HG02763 (cell line): ENCODE measurements around the gene TIMP1.

ENCODE experiments used
- ATAC-seq: cut with Tn5 transposase; IDR thresholded peaks from one replicate; pipeline ENCODE4 v1.9.1; 2021; ENCODE audit warnings: mild to moderate bottlenecking, moderate library complexity; ENCODE audit not compliant: unreplicated experiment

TIMP1 gene

DNA sequence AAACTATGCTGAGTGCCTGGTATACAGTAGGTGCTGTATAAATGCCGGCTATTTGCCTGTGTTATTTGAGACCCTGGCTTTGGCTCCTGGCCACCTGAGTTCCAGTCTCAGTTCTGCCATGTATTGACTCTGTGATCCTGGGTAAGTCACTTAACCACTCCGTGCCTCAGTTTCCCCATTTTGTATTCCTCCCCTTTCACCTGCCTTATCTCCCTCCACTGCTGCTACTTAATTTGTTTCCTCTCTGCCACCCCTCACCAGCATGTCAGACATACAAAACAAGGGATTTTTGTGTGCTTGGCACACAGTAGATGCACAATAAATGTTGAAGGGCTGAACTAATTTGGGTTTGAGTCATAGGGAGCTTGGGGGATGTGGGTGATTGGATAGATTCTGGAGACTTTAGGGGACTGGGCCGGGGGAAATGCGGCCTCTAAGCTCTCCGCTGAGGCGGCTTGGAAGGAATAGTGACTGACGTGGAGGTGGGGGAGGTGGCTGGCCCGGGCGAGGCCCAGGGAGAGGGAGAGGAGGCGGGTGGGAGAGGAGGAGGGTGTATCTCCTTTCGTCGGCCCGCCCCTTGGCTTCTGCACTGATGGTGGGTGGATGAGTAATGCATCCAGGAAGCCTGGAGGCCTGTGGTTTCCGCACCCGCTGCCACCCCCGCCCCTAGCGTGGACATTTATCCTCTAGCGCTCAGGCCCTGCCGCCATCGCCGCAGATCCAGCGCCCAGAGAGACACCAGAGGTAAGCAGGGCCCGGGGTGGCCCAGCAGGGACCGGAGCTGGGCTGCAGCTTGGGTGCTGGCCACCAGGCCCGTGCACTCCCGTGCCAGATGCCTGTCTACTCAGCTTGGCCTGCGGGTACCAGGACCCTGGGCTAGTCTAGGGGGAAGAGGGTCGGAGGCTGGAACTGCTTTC, at the start of gene TIMP1:
Gene TIMP1, plus strand, starts transcription at position 706 of the 917 bp plus-strand sequence. CDS start 980 bp downstream, outside the sequence.
- peak; percentile 91 for ATAC-seq

DNA sequence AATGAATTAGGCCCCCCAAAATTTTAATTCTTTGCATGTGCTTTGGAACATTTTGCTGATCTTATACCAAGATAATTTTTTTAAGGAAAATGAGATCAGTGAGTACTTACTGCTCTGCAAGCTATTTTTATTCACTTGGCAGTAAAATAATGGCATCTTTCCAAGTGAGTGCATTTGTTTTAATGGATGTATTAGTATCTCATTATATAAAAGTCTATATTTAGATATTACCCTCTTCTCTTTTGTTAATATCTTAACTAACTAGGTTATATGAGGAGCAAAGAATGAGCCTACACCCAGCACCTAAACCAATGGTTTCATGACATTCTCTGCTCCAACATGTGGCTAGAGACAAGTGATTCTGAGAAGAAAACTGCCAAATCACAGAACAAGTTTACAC, 42.4 kb upstream of the TIMP1 start:
- no peak for ATAC-seq

- ATAC-seq = no peak
These were observed 41.3 kb upstream of the TIMP1 start for GRCh38 chrX:47540754-47541538.

GRCh38 chrX:47543496-47543895, 38.7 kb upstream of the TIMP1 start:
- ATAC-seq = no peak

GRCh38 chrX:47556045-47556623, 26.1 kb upstream of the TIMP1 start:
- peak; percentile 92 for ATAC-seq

GRCh38 chrX:47558436-47558835, 23.8 kb upstream of the TIMP1 start:
- ATAC-seq = no peak

DNA sequence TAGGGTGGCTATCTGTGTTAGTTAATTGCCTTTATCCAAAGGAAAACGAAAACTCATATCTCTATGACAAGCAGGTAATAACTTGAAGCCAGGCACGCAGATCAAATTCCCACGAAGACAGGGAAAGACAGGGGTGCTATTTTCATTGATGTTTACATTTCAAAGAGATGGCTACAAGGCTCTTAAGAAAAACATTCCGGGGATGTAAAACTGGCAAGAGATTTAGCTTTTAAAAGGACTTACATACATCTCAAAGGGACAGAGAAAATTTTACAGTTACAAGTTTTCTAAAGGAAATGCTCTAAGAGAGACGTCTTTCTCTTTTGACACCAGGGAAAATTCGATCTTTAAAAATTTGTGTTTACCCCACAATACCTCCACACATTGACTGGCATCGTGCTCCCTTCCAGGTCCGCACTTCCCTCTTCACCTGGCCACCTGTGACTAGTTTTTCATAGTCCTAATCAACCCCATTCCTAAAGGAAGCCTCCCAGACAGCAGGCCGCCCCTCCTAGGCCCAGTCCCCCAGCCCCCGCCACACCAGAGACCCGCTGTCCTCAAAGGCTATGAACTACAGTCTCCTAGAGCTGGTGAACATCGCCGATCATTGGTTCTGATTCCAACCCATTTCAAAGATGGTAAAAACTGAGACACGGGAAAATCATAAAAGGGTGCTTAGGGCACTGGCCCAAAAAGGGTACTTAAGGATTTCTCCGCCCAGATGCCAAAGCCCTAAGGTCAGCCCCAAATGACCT, 21.9 kb upstream of the TIMP1 start:
- ATAC-seq = no peak

- ATAC-seq = peak; percentile 80
These were observed 21.1 kb upstream of the TIMP1 start, which contains the start of gene ARAF for GRCh38 chrX:47560934-47561658. Gene ARAF (plus strand): TSS chrX:47561205. CDS start chrX:47562968, 1,763 bp downstream.

DNA sequence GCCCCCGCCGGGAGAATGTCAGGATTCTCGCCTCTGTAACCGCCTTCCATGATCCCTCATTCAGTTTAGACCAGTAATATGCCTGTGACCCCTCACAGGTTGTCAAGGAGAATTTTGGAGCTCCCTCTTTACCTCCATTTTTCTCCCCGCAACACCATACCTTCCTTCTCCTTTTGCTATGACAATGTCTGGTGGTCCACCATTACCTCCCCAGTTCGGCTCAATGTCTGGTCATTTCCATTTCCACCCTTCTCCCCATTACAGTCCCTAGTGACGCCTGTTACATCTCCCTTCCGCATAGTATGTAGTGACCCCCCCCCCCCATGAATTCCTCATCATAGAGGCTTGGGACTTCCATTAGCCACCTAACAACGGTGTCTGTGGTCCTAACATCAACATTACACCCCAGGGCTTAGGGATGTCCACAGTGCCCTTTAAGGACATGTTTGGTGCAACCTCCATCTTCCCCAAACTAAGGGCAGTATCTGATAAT, 20.5 kb upstream of the TIMP1 start:
- no peak for ATAC-seq

DNA sequence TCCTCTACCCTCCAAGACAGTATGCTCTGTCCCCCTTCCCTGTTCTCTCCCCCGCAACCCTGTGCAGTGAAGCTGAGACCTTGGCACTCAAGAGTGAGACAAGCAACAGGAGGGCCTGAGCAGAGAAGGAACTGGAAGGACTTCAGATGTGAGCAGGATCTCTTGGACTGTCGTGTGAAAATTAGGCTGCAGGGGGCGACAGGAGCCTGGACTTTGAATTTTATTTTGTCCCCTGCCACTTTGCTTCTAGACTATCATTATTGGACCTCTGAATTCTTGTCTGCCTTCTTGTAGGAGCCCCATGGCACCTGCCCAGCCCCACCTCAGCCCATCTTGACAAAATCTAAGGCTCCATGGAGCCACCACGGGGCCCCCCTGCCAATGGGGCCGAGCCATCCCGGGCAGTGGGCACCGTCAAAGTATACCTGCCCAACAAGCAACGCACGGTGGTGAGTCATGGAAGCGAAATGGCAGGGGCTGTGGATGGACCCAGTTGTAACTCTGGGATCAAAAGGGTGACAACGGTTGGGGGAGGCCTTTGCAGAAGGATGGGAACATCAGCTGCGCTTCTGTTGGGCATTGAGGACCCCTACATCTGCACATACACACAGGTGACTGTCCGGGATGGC, 19.5 kb upstream of the TIMP1 start:
- ATAC-seq = no peak

- ATAC-seq = no peak
These were observed 18.4 kb upstream of the TIMP1 start for GRCh38 chrX:47563801-47564315.

DNA sequence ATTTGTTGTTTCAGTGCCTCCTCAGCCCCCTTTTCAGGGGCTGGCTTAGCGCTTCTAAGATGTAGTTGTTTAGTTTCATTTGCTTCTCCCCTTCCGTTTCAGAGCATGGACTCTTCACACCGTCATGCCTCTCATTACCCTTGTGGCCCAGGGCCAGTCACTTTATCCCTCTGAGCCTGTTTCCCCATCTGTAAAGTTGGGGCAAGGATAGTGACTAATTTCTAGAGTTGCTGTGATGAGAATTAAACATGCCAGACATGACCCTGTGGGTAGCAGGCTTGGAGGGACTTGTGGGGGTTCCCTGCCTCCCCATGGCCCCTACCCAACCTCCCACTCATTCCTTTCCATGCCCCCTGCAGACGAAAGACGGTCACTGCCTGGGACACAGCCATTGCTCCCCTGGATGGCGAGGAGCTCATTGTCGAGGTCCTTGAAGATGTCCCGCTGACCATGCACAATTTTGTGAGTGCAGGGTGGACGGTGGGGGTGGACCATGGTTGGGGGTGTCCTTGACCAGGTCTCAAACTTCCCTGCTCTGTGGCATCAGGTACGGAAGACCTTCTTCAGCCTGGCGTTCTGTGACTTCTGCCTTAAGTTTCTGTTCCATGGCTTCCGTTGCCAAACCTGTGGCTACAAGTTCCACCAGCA, 17.7 kb upstream of the TIMP1 start:
- ATAC-seq = no peak

GRCh38 chrX:47566841-47567240, 15.4 kb upstream of the TIMP1 start:
- ATAC-seq = no peak

DNA sequence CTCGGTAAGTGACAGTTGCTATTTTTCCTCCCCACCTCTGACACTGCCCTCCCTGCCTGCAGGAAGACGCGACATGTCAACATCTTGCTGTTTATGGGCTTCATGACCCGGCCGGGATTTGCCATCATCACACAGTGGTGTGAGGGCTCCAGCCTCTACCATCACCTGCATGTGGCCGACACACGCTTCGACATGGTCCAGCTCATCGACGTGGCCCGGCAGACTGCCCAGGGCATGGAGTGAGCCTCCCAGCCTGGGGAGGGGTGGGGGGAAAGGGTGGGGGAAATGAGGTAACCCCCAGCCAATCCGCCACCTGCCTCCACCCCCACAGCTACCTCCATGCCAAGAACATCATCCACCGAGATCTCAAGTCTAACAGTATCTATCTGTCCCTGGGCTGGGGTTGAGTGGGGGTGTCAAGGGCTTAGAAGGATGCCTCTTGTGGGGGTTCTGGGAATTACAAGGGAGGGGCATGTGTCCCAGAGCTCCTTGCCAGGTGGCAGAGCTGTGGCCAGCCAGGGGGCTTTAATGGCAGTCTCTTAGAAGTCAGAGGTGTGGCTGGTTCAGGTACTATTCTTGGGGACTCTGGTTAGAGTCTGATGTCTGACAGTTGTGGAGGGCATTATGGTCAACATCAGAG, 13.5 kb upstream of the TIMP1 start:
- no peak for ATAC-seq

DNA sequence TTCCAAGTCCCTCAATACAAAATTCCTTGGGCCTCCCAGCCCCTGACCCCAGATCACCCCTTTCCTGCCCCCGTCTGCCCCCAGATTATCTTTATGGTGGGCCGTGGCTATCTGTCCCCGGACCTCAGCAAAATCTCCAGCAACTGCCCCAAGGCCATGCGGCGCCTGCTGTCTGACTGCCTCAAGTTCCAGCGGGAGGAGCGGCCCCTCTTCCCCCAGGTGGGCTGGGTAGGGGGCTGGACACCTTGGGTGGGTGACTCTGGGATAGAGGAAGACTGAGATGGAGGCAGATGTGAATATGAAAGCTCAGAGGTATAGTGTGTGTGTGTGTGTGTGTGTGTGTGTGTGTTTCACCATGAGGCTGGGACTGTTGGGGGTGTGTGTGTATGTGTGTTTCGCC, 11.4 kb upstream of the TIMP1 start:
- ATAC-seq = no peak

DNA sequence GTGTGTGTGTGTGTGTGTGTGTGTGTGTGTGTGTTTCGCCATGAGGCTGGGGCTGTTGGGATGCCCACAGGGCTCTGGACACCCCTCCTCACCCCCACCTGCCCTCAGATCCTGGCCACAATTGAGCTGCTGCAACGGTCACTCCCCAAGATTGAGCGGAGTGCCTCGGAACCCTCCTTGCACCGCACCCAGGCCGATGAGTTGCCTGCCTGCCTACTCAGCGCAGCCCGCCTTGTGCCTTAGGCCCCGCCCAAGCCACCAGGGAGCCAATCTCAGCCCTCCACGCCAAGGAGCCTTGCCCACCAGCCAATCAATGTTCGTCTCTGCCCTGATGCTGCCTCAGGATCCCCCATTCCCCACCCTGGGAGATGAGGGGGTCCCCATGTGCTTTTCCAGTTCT, 11.0 kb upstream of the TIMP1 start:
- ATAC-seq = no peak

DNA sequence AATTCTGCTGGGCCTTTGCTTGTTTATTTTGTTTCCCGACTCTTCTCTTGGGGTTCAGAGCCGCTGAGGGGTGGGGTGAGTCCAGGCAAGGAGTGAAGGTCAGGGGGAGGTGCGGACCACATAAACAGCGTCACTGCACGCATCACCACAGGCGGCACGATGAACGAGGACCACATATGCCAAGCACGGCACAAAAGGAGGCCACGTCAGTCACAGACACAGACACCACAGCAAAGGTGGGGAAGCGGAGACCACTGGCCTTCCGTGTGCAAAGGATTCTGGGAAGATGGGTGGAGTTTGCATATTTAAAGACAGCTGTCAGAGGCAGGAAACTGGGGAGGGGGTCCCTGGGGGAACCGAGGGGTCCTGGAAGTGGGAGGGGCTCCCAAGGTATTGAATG, 10.3 kb upstream of the TIMP1 start:
- ATAC-seq = no peak

DNA sequence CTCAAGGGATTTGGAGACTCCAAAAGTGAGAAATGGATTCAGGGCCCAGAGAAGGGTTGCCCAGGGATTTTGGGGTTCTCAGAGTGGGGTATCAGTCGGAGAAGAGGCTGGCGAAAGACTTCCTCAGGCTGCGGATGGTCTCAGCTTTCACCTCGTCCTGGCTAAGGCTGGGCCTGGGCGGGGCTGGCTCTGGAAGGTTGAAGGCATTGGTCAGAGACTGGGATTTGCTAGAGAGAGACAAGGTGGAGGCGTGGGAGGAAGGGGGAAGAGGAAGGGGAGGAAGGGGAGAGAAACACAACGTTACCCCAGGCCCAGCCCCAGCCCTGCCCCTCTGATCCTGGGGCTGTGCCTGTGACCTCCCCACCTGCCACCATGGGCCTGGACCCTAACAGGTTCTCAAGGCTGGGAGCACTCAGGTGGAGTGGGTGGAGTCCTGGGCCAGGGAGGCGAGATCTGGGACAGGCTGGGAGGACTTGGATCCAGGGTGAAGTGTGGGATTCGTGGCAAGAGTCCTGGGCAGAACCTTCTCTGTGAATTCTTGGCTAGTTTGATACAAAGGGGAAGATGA, 9.4 kb upstream of the TIMP1 start:
- ATAC-seq = no peak
